Measurements from ENCODE around the gene CDK17. TPM values are rescaled to one million over a fixed set of nuclear protein-coding genes. Genes with fewer than 3 reads are reported as not detected.

CDK17 gene

DNA sequence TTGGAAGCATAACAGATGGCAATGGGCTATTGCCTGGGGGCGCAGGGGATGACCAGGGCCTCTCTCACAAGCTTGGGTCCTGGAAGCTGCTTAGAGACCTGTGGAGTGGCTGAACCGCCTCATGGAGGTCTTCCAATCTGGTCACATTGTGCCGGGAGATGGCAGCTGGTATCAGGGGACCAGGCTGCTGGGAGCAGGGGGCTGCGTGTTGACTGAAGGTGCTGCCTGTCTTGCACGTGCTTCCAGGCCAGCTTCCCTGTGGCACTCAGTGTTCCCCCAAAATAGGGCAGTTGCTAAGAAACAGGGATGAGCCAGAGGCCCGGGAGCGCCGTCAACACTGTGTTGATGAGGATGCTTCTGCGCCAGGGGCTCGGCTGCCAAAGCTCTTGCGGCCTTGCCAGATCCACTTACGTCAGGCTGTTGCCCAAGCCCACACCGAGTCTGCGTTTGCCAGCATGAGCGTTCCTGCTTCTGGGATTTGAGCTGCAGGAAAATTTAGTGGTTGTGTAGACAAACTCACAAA, 166.2 kb downstream of the CDK17 start:
- H2AK5ac ChIP-seq (ENCODE audit: low read length): no peak overlapping the region
- H3K4ac ChIP-seq (ENCODE audit: low read depth, low read length): no peak overlapping the region
- no peaks in the 10 kb centered on the region for H3K79me2 ChIP-seq (ENCODE audit: control insufficient read depth, insufficient read depth, low read length)
- H2BK5ac ChIP-seq (ENCODE audit: low read length): no peak overlapping the region
- no peak overlapping the region for H4K5ac ChIP-seq (ENCODE audit: low read length)
- no peaks in the 10 kb centered on the region for H3K27me3 ChIP-seq (ENCODE audit: insufficient read depth, low read length, poor library complexity)
- no peak overlapping the region for H3K4me2 ChIP-seq (ENCODE audit: low read length)
- H4K8ac ChIP-seq (ENCODE audit: low read depth, low read length): no peak overlapping the region
- no peak overlapping the region for H3K27ac ChIP-seq (ENCODE audit: low read depth, low read length)
- H3K18ac ChIP-seq (ENCODE audit: low read length): no peak overlapping the region
- no CpG with 5 or more reads among the region's 15 CpGs for WGBS (ENCODE audit: extremely low coverage, insufficient coverage, low lambda C conversion rate)
- H3K56ac ChIP-seq (ENCODE audit: low read length): no peak overlapping the region
- H3K36me3 ChIP-seq (ENCODE audit: control insufficient read depth, insufficient read depth, low read length): no peaks in the 10 kb centered on the region
- H3K79me1 ChIP-seq (ENCODE audit: low read length): no peaks in the 10 kb centered on the region
- H3K4me1 ChIP-seq (ENCODE audit: control insufficient read depth, low read depth, low read length): no peaks in the 10 kb centered on the region
- no peak overlapping the region for H2BK120ac ChIP-seq (ENCODE audit: low read depth, low read length)
- H3K4me3 ChIP-seq (ENCODE audit: low read length): no peak overlapping the region
- no peak for DNase-seq
- H3K23ac ChIP-seq (ENCODE audit: low read length): no peak overlapping the region
- H3K9ac ChIP-seq (ENCODE audit: low read length): no peak overlapping the region
- no peak overlapping the region for H2BK15ac ChIP-seq (replicated peaks; ENCODE audit: low read depth)

DNA sequence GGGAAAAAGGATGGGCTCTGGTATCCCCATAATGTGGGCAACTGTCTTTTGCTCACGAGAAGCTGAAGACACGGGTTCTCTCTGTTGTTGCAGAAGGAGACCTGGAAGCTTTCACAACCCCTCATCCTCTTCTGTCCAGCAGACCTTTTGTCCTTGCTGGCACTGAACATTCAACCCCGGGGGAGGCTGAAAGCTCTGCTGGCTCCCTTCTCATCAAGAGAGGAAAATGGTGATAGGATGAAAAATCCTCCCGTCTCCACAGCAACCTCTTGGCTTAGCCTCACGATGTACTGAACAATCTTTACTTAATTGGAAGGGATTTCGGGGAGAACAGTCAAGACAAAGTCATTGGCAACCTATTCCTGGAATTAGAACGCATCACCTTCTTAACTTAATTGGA, 167.1 kb downstream of the CDK17 start:
- H3K9ac ChIP-seq (ENCODE audit: low read length): no peak overlapping the region
- H4K5ac ChIP-seq (ENCODE audit: low read length): no peak overlapping the region
- H3K18ac ChIP-seq (ENCODE audit: low read length): no peak overlapping the region
- H2BK120ac ChIP-seq (ENCODE audit: low read depth, low read length): no peak overlapping the region
- H4K8ac ChIP-seq (ENCODE audit: low read depth, low read length): no peak overlapping the region
- H3K79me1 ChIP-seq (ENCODE audit: low read length): no peaks in the 10 kb centered on the region
- H3K27me3 ChIP-seq (ENCODE audit: insufficient read depth, low read length, poor library complexity): no peaks in the 10 kb centered on the region
- H3K56ac ChIP-seq (ENCODE audit: low read length): no peak overlapping the region
- no peak overlapping the region for H3K4me3 ChIP-seq (ENCODE audit: low read length)
- H2BK15ac ChIP-seq (replicated peaks; ENCODE audit: low read depth): no peak overlapping the region
- no peak overlapping the region for H2BK5ac ChIP-seq (ENCODE audit: low read length)
- no peak overlapping the region for H3K4me2 ChIP-seq (ENCODE audit: low read length)
- H3K4ac ChIP-seq (ENCODE audit: low read depth, low read length): no peak overlapping the region
- no CpG with 5 or more reads among the region's 7 CpGs for WGBS (ENCODE audit: extremely low coverage, insufficient coverage, low lambda C conversion rate)
- H3K4me1 ChIP-seq (ENCODE audit: control insufficient read depth, low read depth, low read length): no peaks in the 10 kb centered on the region
- no peak overlapping the region for H3K27ac ChIP-seq (ENCODE audit: low read depth, low read length)
- no peak overlapping the region for H2AK5ac ChIP-seq (ENCODE audit: low read length)
- no peak overlapping the region for H3K23ac ChIP-seq (ENCODE audit: low read length)
- no peaks in the 10 kb centered on the region for H3K79me2 ChIP-seq (ENCODE audit: control insufficient read depth, insufficient read depth, low read length)
- no peak for DNase-seq
- H3K36me3 ChIP-seq (ENCODE audit: control insufficient read depth, insufficient read depth, low read length): no peaks in the 10 kb centered on the region

DNA sequence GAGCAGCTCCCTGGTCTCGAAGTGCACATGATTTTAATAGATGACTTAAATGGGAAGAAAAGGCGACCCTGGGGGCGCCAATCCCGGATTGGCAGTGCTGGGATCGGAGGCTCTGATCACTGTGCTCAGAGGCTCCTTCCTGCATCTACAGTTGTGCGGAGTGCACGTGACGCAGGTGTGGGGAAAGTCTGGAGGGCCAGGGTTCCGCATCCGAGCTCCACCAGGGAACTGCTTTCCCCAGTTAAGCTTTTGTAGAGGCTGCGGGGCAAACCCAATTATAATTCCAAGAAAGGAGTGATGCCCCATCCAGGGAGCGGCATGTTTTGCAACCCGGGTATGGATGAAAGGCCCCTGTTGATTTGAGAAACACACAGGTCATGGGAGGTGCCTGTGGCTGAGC, 169.6 kb downstream of the CDK17 start:
- no peak overlapping the region for H3K18ac ChIP-seq (ENCODE audit: low read length)
- H3K27ac ChIP-seq (ENCODE audit: low read depth, low read length): no peak overlapping the region
- no peak overlapping the region for H3K4me3 ChIP-seq (ENCODE audit: low read length)
- no peak for DNase-seq
- H2BK15ac ChIP-seq (replicated peaks; ENCODE audit: low read depth): no peak overlapping the region
- H3K79me2 ChIP-seq (ENCODE audit: control insufficient read depth, insufficient read depth, low read length): no peaks in the 10 kb centered on the region
- H4K8ac ChIP-seq (ENCODE audit: low read depth, low read length): no peak overlapping the region
- no peak overlapping the region for H2AK5ac ChIP-seq (ENCODE audit: low read length)
- no peaks in the 10 kb centered on the region for H3K27me3 ChIP-seq (ENCODE audit: insufficient read depth, low read length, poor library complexity)
- no peak overlapping the region for H3K56ac ChIP-seq (ENCODE audit: low read length)
- H2BK120ac ChIP-seq (ENCODE audit: low read depth, low read length): no peak overlapping the region
- no peak overlapping the region for H2BK5ac ChIP-seq (ENCODE audit: low read length)
- H3K4ac ChIP-seq (ENCODE audit: low read depth, low read length): no peak overlapping the region
- no peaks in the 10 kb centered on the region for H3K36me3 ChIP-seq (ENCODE audit: control insufficient read depth, insufficient read depth, low read length)
- no peak overlapping the region for H3K23ac ChIP-seq (ENCODE audit: low read length)
- no peak overlapping the region for H3K9ac ChIP-seq (ENCODE audit: low read length)
- H4K5ac ChIP-seq (ENCODE audit: low read length): no peak overlapping the region
- H3K4me2 ChIP-seq (ENCODE audit: low read length): no peak overlapping the region
- no peaks in the 10 kb centered on the region for H3K79me1 ChIP-seq (ENCODE audit: low read length)
- WGBS (ENCODE audit: extremely low coverage, insufficient coverage, low lambda C conversion rate): no CpG with 5 or more reads among the region's 13 CpGs
- no peaks in the 10 kb centered on the region for H3K4me1 ChIP-seq (ENCODE audit: control insufficient read depth, low read depth, low read length)

DNA sequence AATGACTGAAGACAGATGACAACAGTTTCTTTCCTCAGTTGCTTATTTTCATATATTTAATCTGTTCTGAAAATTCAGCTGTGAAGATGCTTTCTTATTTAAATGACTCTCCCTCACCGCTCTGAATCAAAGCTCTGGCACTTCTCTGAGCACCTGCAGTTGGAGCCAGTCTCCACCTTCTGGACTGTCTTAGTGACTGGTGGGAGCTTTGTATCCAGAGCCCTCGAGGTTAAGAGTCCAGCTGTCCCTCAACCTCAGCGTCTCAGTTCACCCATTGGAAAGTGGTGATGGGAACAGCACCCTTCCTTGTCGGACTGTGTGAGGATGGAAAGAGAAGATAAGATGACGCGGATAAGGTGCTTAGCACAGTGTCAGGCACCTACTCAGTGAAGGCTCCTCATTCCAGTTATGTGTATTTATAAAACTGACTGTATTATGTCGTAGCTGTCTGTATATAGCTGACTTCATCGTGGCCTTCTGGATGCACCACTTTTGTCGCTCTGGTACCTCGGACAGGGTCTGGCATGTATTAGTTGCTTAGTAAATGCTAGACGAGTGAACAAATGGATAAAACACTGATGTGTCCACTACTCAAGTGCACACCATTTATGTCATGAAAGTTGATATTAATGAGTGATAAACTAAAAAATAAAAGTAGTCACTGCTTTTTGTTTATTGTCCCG, 171.5 kb downstream of the CDK17 start:
- Histone ChIP-seq H3K23ac (ENCODE audit: low read length) (no peak overlapping the region), H3K79me1 (ENCODE audit: low read length) (no peaks in the 10 kb centered on the region), H4K8ac (ENCODE audit: low read depth, low read length) (no peak overlapping the region), H3K27ac (ENCODE audit: low read depth, low read length) (no peak overlapping the region), H3K18ac (ENCODE audit: low read length) (no peak overlapping the region), H3K36me3 (ENCODE audit: control insufficient read depth, insufficient read depth, low read length) (no peaks in the 10 kb centered on the region), H3K56ac (ENCODE audit: low read length) (no peak overlapping the region), H2AK5ac (ENCODE audit: low read length) (no peak overlapping the region), H3K4me1 (ENCODE audit: control insufficient read depth, low read depth, low read length) (no peaks in the 10 kb centered on the region), H3K79me2 (ENCODE audit: control insufficient read depth, insufficient read depth, low read length) (no peaks in the 10 kb centered on the region), H2BK15ac (replicated peaks; ENCODE audit: low read depth) (no peak overlapping the region), H2BK5ac (ENCODE audit: low read length) (no peak overlapping the region), H3K4me3 (ENCODE audit: low read length) (no peak overlapping the region), H3K4ac (ENCODE audit: low read depth, low read length) (no peak overlapping the region), H3K9ac (ENCODE audit: low read length) (no peak overlapping the region), H2BK120ac (ENCODE audit: low read depth, low read length) (no peak overlapping the region), H4K5ac (ENCODE audit: low read length) (no peak overlapping the region), H3K4me2 (ENCODE audit: low read length) (no peak overlapping the region), H3K27me3 (ENCODE audit: insufficient read depth, low read length, poor library complexity) (no peaks in the 10 kb centered on the region)
- DNase-seq: no peak
- no CpG with 5 or more reads among the region's 12 CpGs for WGBS (ENCODE audit: extremely low coverage, insufficient coverage, low lambda C conversion rate)

Small RNAs within 50 kb of the gene (small RNA-seq; reads per million reads assigned to genes)
- gene RN7SKP11 (ENCODE audit: insufficient read depth) (not detected), gene RNU4-24P (ENCODE audit: insufficient read depth) (not detected)

Data from mesendoderm (in vitro differentiated cells).